Coronary artery (tissue), 2 donors: ENCODE measurements around the gene CCDC174.
"Not testable (repeated sequence)": the region's sequence is repeated elsewhere in the genome, so short reads cannot be mapped to it uniquely, and the experiment has no call there.

Experiments
- DNase-seq: peaks from one replicate; pipeline ENCODE4 v3.0.0-alpha.2; 2017; ENCODE audit warnings: low spot score
- H3K27ac ChIP-seq, 2 donors: fragments of 200-600 bp; sonication (generic); one replicate each; pipeline ENCODE4 v1.5.1; 2016 to 2019
- H3K4me3 ChIP-seq: fragments of 200-600 bp; sonication (generic); 2 replicates; pipeline ENCODE4 v1.5.1; 2016; ENCODE audit warnings: mild to moderate bottlenecking, moderate library complexity
- CTCF ChIP-seq: fragments of 200-600 bp; sonication (generic); IDR thresholded peaks from one replicate; pipeline ENCODE4 v1.5.1; 2019; ENCODE audit warnings: antibody characterized with exemption

The CCDC174 gene

GRCh38 chr3:14608298-14608697 lies 43.3 kb upstream of the CCDC174 start:
- Histone ChIP-seq H3K4me3 (no peak overlapping the region), H3K27ac (no peak overlapping the region)
- no peak for DNase-seq

GRCh38 chr3:14609058-14609457 lies 42.5 kb upstream of the CCDC174 start:
- H3K4me3 ChIP-seq, DNase-seq, H3K27ac ChIP-seq: not testable (repeated sequence)

More at GRCh38 chr3:14608298-14608697, 43.3 kb upstream of the CCDC174 start:
- TF ChIP-seq CTCF, result no peak

- no peak for TF ChIP-seq CTCF
- no peak overlapping the region for H3K4me3 ChIP-seq
- no peak for DNase-seq
Measured at GRCh38 chr3:14609506-14609905, 42.1 kb upstream of the CCDC174 start.

GRCh38 chr3:14609941-14610340 lies 41.6 kb upstream of the CCDC174 start:
- Histone ChIP-seq H3K4me3 (no peak overlapping the region), H3K27ac (no peak overlapping the region)
- DNase-seq, result no peak
- no peak for TF ChIP-seq CTCF

More at GRCh38 chr3:14609506-14609905, 42.1 kb upstream of the CCDC174 start:
- no peak overlapping the region for H3K27ac ChIP-seq

GRCh38 chr3:14614189-14614588 lies 37.4 kb upstream of the CCDC174 start:
- DNase-seq, result no peak
- no peak overlapping the region for H3K27ac ChIP-seq
- H3K4me3 ChIP-seq, result no peak overlapping the region
- no peak for TF ChIP-seq CTCF

GRCh38 chr3:14614862-14615261 lies 36.7 kb upstream of the CCDC174 start:
- no peak overlapping the region for H3K27ac ChIP-seq
- DNase-seq, result no peak
- TF ChIP-seq CTCF, result no peak
- H3K4me3 ChIP-seq, result no peak overlapping the region

- Histone ChIP-seq H3K4me3 (no peak overlapping the region), H3K27ac (no peak overlapping the region)
- no peak for DNase-seq
- TF ChIP-seq CTCF, result no peak
Measured at GRCh38 chr3:14616606-14617507, 34.7 kb upstream of the CCDC174 start.
